Sigmoid colon (tissue), 7 donors: Measurements from ENCODE around the gene GABRB3. TPM values are rescaled to one million over a fixed set of nuclear protein-coding genes. Genes with fewer than 3 reads are reported as not detected.

Source experiments
- DNase-seq: peaks from one replicate; pipeline ENCODE4 v3.0.0-alpha.2; 2019
- H3K27ac ChIP-seq, 4 donors: fragments of 200-600 bp; sonication (generic); one replicate each; pipeline ENCODE4 v1.5.1; 2016 to 2019; ENCODE audit warnings: mild to moderate bottlenecking in 1 of 4
- H3K27me3 ChIP-seq, 3 donors: fragments of 200-600 bp; sonication (generic); one replicate each; pipeline ENCODE4 v1.5.1; 2019; ENCODE audit warnings: mild to moderate bottlenecking in 1 of 3
- H3K36me3 ChIP-seq, 4 donors: fragments of 200-600 bp; sonication (generic); one replicate each; pipeline ENCODE4 v1.5.1; 2016 to 2019
- H3K4me1 ChIP-seq, 4 donors: fragments of 200-600 bp; sonication (generic); one replicate each; pipeline ENCODE4 v1.5.1; 2017 to 2019
- H3K4me3 ChIP-seq, 4 donors: fragments of 200-600 bp; sonication (generic); one replicate each; pipeline ENCODE4 v1.5.1; 2017 to 2019; ENCODE audit warnings: mild to moderate bottlenecking in 2 of 4, moderate library complexity in 1 of 4
- H3K9me3 ChIP-seq, 4 donors: fragments of 200-600 bp in 3 of 4; sonication (generic) in 3 of 4; one replicate each; pipeline versions ENCODE4 v1.5.1 to v1.6.1; 2013 to 2019
- EP300 ChIP-seq, 4 donors: sonication (generic); formaldehyde crosslinking; IDR thresholded peaks; one replicate each; pipeline ENCODE4 v1.6.1; 2017; ENCODE audit warnings: antibody characterized with exemption in 4 of 4
- POLR2A ChIP-seq, 2 donors: fragments of 450-650 bp; IDR thresholded peaks; one replicate each; pipeline ENCODE4 v1.6.1; 2016; ENCODE audit warnings: antibody characterized with exemption in 2 of 2, mild to moderate bottlenecking in 2 of 2, moderate library complexity in 2 of 2
- POLR2AphosphoS5 ChIP-seq, 4 donors: sonication (generic); formaldehyde crosslinking; IDR thresholded peaks; one replicate each; pipeline ENCODE4 v1.6.1; 2017; ENCODE audit warnings: antibody characterized with exemption in 4 of 4
- WGBS, 2 donors: extraction: QIAGEN DNeasy Blood & Tissue Kit; methylation state at CpG; one replicate each; pipeline ENCODE4 v1.1.7; 2013; 5-methylcytosine and 5-hydroxymethylcytosine counted together
- intact Hi-C: fragments of 100-400 bp; cut with DNase I; formaldehyde crosslinking; loops from one replicate; pipeline ENCODE4 v1.15.1; 2023
- polyA plus RNA-seq, 3 donors: library from polyadenylated mRNA; stranded (reverse); fragments of 200-250 nt; gene quantifications; one replicate each; pipeline ENCODE4 v1.2.3, GENCODE V29; 2013
- total RNA-seq, 4 donors: library from RNA; depleted of rRNA; stranded (reverse); fragments of >200 nt; gene quantifications; one replicate each; pipeline ENCODE4 v1.1.0, GENCODE V29; 2016
- TF ChIP-seq, protein P1 (sequence below), 4 experiments: fragments of 450-650 bp in 3 of 4; fragments of 200-600 bp in 1 of 4; IDR thresholded peaks; one replicate each; pipeline ENCODE4 v1.5.1; 2016 to 2019; ENCODE audit warnings: antibody characterized with exemption in 4 of 4, mild to moderate bottlenecking in 3 of 4, moderate library complexity in 2 of 4
- donor health status: healthy with polysubstance abuse.
- donor health status: Bipolar disorder and iron deficiency.
- donor health status: healthy.

The GABRB3 gene
- total and polyA plus RNA-seq, 7 donors: 0.23 to 4.6 (median 1.0) TPM

- H3K4me1 ChIP-seq: no peaks in the 10 kb centered on the region
- no peaks in the 10 kb centered on the region for H3K36me3 ChIP-seq
- TF ChIP-seq EP300 (IDR thresholded peaks at IDR 0.05) (no peak), POLR2AphosphoS5 (IDR thresholded peaks at IDR 0.05) (no peak), POLR2A (IDR thresholded peaks at IDR 0.05) (no peak)
- TF ChIP-seq, protein P1, sequence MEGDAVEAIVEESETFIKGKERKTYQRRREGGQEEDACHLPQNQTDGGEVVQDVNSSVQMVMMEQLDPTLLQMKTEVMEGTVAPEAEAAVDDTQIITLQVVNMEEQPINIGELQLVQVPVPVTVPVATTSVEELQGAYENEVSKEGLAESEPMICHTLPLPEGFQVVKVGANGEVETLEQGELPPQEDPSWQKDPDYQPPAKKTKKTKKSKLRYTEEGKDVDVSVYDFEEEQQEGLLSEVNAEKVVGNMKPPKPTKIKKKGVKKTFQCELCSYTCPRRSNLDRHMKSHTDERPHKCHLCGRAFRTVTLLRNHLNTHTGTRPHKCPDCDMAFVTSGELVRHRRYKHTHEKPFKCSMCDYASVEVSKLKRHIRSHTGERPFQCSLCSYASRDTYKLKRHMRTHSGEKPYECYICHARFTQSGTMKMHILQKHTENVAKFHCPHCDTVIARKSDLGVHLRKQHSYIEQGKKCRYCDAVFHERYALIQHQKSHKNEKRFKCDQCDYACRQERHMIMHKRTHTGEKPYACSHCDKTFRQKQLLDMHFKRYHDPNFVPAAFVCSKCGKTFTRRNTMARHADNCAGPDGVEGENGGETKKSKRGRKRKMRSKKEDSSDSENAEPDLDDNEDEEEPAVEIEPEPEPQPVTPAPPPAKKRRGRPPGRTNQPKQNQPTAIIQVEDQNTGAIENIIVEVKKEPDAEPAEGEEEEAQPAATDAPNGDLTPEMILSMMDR (IDR thresholded peaks at IDR 0.05): no peak
- H3K27ac ChIP-seq: no peak overlapping the region
- 76 to 79% methylated on average over 3 of the region's 3 CpGs for WGBS, 2 donors
- no peak for DNase-seq
- no peak overlapping the region for H3K4me3 ChIP-seq
- intact Hi-C loops: no loop called here
- H3K9me3 ChIP-seq: peaks cover 0 to 4% (median 0%) of the 10 kb centered on the region in 4 donors
- no peaks in the 10 kb centered on the region for H3K27me3 ChIP-seq
These were observed 56.8 kb downstream of the GABRB3 start for GRCh38 chr15:26716069-26716468.

GRCh38 chr15:26713498-26713897, 59.4 kb downstream of the GABRB3 start:
- Histone ChIP-seq H3K4me3 (no peak overlapping the region), H3K27ac (no peak overlapping the region), H3K9me3 (peaks cover 0 to 4% (median 0%) of the 10 kb centered on the region in 4 donors), H3K27me3 (no peaks in the 10 kb centered on the region), H3K4me1 (no peaks in the 10 kb centered on the region), H3K36me3 (no peaks in the 10 kb centered on the region)
- no peak for DNase-seq
- TF ChIP-seq POLR2AphosphoS5 (IDR thresholded peaks at IDR 0.05) (no peak), POLR2A (IDR thresholded peaks at IDR 0.05) (no peak), EP300 (IDR thresholded peaks at IDR 0.05) (no peak)
- TF ChIP-seq, protein P1 (IDR thresholded peaks at IDR 0.05): no peak
- intact Hi-C loops: no loop called here
- 93 to 95% methylated on average over 5 of the region's 5 CpGs for WGBS, 2 donors

- H3K4me1 ChIP-seq: no peaks in the 10 kb centered on the region
- TF ChIP-seq POLR2AphosphoS5 (IDR thresholded peaks at IDR 0.05): no peak
- TF ChIP-seq EP300 (IDR thresholded peaks at IDR 0.05): no peak
- intact Hi-C loops: no loop called here
- no peaks in the 10 kb centered on the region for H3K27me3 ChIP-seq
- H3K4me3 ChIP-seq: no peak overlapping the region
- DNase-seq: no peak
- no peak overlapping the region for H3K27ac ChIP-seq
- 85 to 86% methylated on average over 5 of the region's 5 CpGs for WGBS, 2 donors
- no peaks in the 10 kb centered on the region for H3K36me3 ChIP-seq
- H3K9me3 ChIP-seq: peaks cover 0 to 4% (median 0%) of the 10 kb centered on the region in 4 donors
These were observed 60.5 kb downstream of the GABRB3 start for GRCh38 chr15:26712335-26712734.

- no peak overlapping the region for H3K27ac ChIP-seq
- H3K27me3 ChIP-seq: no peaks in the 10 kb centered on the region
- intact Hi-C loops: no loop called here
- TF ChIP-seq, protein P1 (IDR thresholded peaks at IDR 0.05): no peak
- TF ChIP-seq EP300 (IDR thresholded peaks at IDR 0.05) (no peak), POLR2A (IDR thresholded peaks at IDR 0.05) (no peak), POLR2AphosphoS5 (IDR thresholded peaks at IDR 0.05) (no peak)
- no peaks in the 10 kb centered on the region for H3K36me3 ChIP-seq
- DNase-seq: no peak
- WGBS, 2 donors: 69 to 72% methylated on average over 10 of the region's 10 CpGs
- no peaks in the 10 kb centered on the region for H3K4me1 ChIP-seq
- peaks cover 0 to 4% (median 0%) of the 10 kb centered on the region in 4 donors for H3K9me3 ChIP-seq
- H3K4me3 ChIP-seq: no peak overlapping the region
These were observed 61.4 kb downstream of the GABRB3 start for GRCh38 chr15:26711445-26711844.

DNA sequence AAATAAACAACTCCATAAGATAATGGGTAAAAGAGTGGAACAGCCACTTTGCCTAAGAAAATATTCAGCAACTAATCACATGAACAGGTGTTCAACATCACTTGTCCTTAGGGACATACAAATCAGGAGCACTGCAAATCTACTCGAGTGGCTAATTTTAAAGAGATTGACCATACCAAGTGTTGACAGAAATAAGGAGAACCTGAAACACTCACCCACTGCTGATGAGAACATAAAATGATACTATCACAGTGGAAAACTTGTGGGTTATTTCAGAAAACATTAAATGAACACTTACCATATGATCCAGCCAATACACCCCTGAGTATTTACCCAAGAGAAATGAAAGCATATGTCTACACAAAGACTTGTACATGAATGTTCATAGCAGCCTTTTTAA, 70.5 kb downstream of the GABRB3 start:
- H3K4me3 ChIP-seq: no peak overlapping the region
- no peaks in the 10 kb centered on the region for H3K4me1 ChIP-seq
- WGBS, 2 donors: 59 to 81% methylated on average over 1 of the region's 1 CpG
- H3K27ac ChIP-seq: no peak overlapping the region
- H3K27me3 ChIP-seq: no peaks in the 10 kb centered on the region
- DNase-seq: no peak
- intact Hi-C loops: no loop called here
- H3K36me3 ChIP-seq: no peaks in the 10 kb centered on the region
- TF ChIP-seq POLR2A (IDR thresholded peaks at IDR 0.05) (no peak), EP300 (IDR thresholded peaks at IDR 0.05) (no peak), POLR2AphosphoS5 (IDR thresholded peaks at IDR 0.05) (no peak)
- TF ChIP-seq, protein P1 (IDR thresholded peaks at IDR 0.05): no peak
- peaks cover 0 to 3% (median 0%) of the 10 kb centered on the region in 4 donors for H3K9me3 ChIP-seq
